Islet precursor cell (in vitro differentiated cells): ENCODE results near the gene APEH.

Source experiments
- DNase-seq: peaks from one replicate; pipeline ENCODE4 v3.0.0-alpha.2; 2018

The APEH gene

GRCh38 chr3:49732597-49732996, 58.4 kb downstream of the APEH start:
- peak; percentile 37 for DNase-seq

GRCh38 chr3:49733551-49733950, 59.4 kb downstream of the APEH start:
- DNase-seq, result peak; percentile 7
